ENCODE data around the gene SPTLC1. TPM values are rescaled to one million over a fixed set of nuclear protein-coding genes. Genes with fewer than 3 reads are reported as not detected.
A peak's percentile ranks its signal among the peaks of the same experiment; 100 is the strongest.
"Not testable (repeated sequence)": the region's sequence is repeated elsewhere in the genome, so short reads cannot be mapped to it uniquely, and the experiment has no call there.

The SPTLC1 gene
- total RNA-seq, 4 donors from 2014 or later, result 71.1 to 92.0 (median 89.1) TPM

GRCh38 chr9:92122061-92122460, 6.8 kb upstream of the SPTLC1 start:
- ATAC-seq (ENCODE audit: low FRiP score), result no peak
- no peak for TF ChIP-seq CTCF (IDR thresholded peaks at IDR 0.05)
- no peak for DNase-seq (ENCODE audit: low spot score)

DNA sequence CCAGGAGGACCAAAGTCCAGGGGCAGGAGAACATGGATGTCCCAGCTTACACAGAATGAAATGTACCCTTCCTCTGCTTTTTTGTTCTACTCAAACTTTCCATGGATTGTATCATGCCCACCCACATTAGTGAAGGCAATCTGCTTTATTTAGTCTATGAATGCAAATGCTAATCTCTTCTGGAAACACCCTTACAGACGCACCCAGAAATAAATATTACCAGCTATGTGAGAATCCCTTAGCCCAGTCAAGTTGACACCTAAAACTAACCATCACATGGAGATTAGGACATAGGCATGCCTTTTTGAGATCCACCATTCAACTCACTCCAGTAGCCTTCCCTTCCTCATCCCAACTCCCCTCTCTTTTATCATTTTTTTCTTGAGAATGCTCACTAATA, 6.1 kb upstream of the SPTLC1 start:
- DNase-seq (ENCODE audit: low spot score), result no peak
- ATAC-seq (ENCODE audit: low FRiP score), result no peak
- no peak for TF ChIP-seq CTCF (IDR thresholded peaks at IDR 0.05)

- ATAC-seq (ENCODE audit: low FRiP score), result no peak
- no peak for TF ChIP-seq CTCF (IDR thresholded peaks at IDR 0.05)
Observed at GRCh38 chr9:92120138-92120537, 4.9 kb upstream of the SPTLC1 start.

GRCh38 chr9:92119586-92119985, 4.4 kb upstream of the SPTLC1 start:
- ATAC-seq (ENCODE audit: low FRiP score) (no peak), DNase-seq (ENCODE audit: low spot score) (no peak)
- no peak for TF ChIP-seq CTCF (IDR thresholded peaks at IDR 0.05)

More at GRCh38 chr9:92120138-92120537, 4.9 kb upstream of the SPTLC1 start:
- no peak for DNase-seq (ENCODE audit: low spot score)

GRCh38 chr9:92108122-92108521, 7.1 kb downstream of the SPTLC1 start:
- TF ChIP-seq CTCF (IDR thresholded peaks at IDR 0.05), result no peak
- no peak for ATAC-seq (ENCODE audit: low FRiP score)
- no peak for DNase-seq (ENCODE audit: low spot score)

- ATAC-seq (ENCODE audit: low FRiP score), result not testable (repeated sequence)
Observed at GRCh38 chr9:92105446-92106225, 9.6 kb downstream of the SPTLC1 start.

DNA sequence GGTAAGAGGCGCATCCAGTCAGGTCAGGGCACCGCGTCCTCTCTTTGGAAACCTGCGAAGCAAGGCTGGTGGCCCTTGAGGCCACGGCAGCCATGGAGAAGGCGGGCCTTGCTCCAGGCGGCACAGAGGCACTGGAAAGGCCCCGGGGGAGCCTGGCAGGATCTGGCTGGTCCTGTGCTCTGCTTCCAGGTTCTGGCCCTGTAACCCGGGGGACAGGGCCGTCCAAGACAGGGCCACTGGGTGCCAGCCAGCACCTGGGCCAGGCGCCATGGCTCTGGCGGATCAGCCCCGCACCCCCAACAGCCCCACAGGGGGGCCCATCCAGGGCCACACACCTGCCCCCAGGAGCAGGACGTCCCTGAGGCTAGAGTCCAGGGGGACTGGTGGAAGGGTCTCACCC, 11.6 kb downstream of the SPTLC1 start:
- not testable (repeated sequence) for DNase-seq (ENCODE audit: low spot score); ATAC-seq (ENCODE audit: low FRiP score)

More at GRCh38 chr9:92105446-92106225, 9.6 kb downstream of the SPTLC1 start:
- DNase-seq (ENCODE audit: low spot score), result not testable (repeated sequence)

- TF ChIP-seq CTCF (IDR thresholded peaks at IDR 0.05), result no peak
- ATAC-seq (ENCODE audit: low FRiP score) (peak; percentile 84), DNase-seq (ENCODE audit: low spot score) (no peak)
Observed at GRCh38 chr9:92100237-92100911, 14.8 kb downstream of the SPTLC1 start.
